GM10266 (cell line): ENCODE measurements around the gene PNMA5.

ENCODE experiments used
- DNase-seq: peaks from one replicate; pipeline ENCODE4 v3.0.0; 2012; ENCODE audit errors: extremely low spot score
- CTCF ChIP-seq: IDR thresholded peaks from 2 replicates; pipeline ENCODE4 v1.5.1; 2012; ENCODE audit warnings: mild to moderate bottlenecking, low read depth; ENCODE audit not compliant: control insufficient read depth, insufficient read depth; ENCODE audit errors: missing control alignments

The PNMA5 gene

GRCh38 chrX:152941328-152942076 is 52.4 kb downstream of the PNMA5 start:
- TF ChIP-seq CTCF: peak; percentile 82
- DNase-seq: peak; percentile 87
